GM18951 (cell line): ENCODE data around the gene HPRT1.

Source experiments
- POLR2A ChIP-seq: IDR thresholded peaks from 4 replicates; pipeline ENCODE4 v1.6.1; 2011; ENCODE audit warnings: mild to moderate bottlenecking; ENCODE audit not compliant: insufficient read length, insufficient read depth; ENCODE audit errors: extremely low read depth
- in situ Hi-C: fragments of 300-500 bp; cut with MboI; formaldehyde crosslinking; loops from one replicate; pipeline ENCODE4 v1.12.0; 2022; ENCODE audit warnings: low sequenced_read_pairs, mixed read lengths, inconsistent platforms; ENCODE audit not compliant: unreplicated experiment

Gene HPRT1, protein sequence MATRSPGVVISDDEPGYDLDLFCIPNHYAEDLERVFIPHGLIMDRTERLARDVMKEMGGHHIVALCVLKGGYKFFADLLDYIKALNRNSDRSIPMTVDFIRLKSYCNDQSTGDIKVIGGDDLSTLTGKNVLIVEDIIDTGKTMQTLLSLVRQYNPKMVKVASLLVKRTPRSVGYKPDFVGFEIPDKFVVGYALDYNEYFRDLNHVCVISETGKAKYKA

DNA sequence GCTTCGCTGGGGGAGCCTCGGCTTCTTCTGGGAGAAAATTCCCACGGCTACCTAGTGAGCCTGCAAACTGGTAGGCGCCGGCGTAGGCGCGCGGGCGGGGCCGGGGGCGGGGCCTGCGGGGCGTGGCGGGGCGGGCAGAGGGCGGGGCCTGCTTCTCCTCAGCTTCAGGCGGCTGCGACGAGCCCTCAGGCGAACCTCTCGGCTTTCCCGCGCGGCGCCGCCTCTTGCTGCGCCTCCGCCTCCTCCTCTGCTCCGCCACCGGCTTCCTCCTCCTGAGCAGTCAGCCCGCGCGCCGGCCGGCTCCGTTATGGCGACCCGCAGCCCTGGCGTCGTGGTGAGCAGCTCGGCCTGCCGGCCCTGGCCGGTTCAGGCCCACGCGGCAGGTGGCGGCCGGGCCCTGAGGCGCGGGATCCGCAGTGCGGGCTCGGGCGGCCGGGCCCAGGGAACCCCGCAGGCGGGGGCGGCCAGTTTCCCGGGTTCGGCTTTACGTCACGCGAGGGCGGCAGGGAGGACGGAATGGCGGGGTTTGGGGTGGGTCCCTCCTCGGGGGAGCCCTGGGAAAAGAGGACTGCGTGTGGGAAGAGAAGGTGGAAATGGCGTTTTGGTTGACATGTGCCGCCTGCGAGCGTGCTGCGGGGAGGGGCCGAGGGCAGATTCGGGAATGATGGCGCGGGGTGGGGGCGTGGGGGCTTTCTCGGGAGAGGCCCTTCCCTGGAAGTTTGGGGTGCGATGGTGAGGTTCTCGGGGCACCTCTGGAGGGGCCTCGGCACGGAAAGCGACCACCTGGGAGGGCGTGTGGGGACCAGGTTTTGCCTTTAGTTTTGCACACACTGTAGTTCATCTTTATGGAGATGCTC lies at the start of gene HPRT1:
TSS of gene HPRT1 (plus strand) at position 161 of the 857 bp plus-strand sequence. CDS start at position 308, 147 bp downstream.
- peak; percentile 70 for TF ChIP-seq POLR2A
- in situ Hi-C loops: no loop called here

- in situ Hi-C loops: no loop called here
- TF ChIP-seq POLR2A: no peak
These were observed 43.9 kb upstream of the HPRT1 start for GRCh38 chrX:134416087-134416486.

DNA sequence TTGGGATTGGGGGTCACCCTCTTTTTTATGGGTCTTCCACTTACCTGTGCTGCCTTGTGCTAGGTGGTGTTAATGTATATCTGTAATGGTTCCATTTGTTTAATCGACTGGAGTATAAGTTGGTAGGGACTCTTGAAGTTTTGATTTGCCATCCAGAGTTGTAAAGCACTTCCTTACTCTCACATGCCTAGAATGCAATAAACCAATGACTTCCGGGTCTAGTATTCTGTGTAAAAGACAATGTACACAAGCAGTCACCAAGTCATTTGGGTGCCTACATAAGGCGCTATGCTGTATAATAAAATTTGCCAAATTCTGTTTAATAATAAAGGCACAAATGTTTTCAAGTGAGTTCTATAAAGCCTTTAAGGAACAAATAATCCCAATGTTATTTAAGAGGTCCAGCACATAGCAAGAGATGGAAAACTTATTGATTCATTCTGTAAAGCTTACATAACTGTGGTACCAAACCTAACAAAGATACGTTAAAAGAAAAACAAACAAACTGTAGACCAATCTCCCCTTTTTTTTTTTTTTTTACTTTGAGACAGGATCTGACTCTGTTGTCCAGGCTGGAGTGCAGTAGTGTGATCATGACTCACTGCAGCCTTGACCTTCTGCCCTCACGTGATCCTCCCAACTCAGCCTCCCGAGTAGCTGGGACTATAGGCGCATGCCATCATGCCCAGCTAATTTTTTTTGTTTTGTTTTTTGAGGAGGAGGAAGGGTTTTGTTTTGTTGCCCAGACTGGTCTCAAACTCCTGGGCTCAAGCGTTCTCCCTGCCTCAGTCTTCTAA lies 41.5 kb upstream of the HPRT1 start:
- in situ Hi-C loops: no loop called here
- TF ChIP-seq POLR2A: no peak

- no peak for TF ChIP-seq POLR2A
- in situ Hi-C loops: no loop called here
These were observed 40.2 kb upstream of the HPRT1 start for GRCh38 chrX:134419784-134420183.

DNA sequence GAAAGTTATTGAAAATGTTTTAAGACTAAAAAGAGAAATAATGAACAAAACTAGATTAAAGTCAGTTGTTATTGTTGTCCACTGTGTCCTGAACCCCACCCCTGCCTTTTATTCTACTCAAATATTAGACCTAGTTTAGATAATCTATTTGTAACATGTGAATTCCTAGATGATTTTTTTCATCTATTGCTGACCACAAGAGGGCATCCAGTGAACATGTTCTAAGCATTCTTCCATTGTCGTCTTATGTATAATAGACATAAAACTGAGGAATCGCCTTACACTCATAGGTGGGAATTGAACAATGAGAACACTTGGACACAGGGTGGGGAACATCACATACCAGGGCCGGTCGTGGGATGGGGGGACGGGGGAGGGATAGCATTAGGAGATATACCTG lies 36.4 kb upstream of the HPRT1 start:
- TF ChIP-seq POLR2A: no peak
- in situ Hi-C loops: no loop called here

DNA sequence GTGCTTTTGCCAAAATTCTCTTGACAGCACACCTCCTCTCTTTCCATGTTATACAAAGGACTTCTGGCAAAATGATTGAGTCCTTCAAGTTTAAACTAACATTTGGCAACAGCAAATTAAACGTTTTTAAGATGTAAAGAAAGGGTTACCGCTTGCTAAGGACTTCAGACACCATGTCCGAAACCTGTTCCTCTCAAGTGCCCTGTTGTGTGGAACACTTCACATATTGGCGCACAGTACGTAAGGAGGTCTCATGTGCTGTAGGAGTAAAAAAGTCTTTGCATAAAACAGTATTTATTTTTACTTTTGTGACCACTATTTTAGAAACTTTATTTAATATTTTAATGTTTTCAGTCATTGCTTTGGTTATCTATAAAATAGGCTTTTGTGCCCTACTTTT lies 33.7 kb upstream of the HPRT1 start:
- in situ Hi-C loops: no loop called here
- no peak for TF ChIP-seq POLR2A

GRCh38 chrX:134431894-134432293 lies 28.1 kb upstream of the HPRT1 start:
- in situ Hi-C loops: no loop called here
- TF ChIP-seq POLR2A: no peak

DNA sequence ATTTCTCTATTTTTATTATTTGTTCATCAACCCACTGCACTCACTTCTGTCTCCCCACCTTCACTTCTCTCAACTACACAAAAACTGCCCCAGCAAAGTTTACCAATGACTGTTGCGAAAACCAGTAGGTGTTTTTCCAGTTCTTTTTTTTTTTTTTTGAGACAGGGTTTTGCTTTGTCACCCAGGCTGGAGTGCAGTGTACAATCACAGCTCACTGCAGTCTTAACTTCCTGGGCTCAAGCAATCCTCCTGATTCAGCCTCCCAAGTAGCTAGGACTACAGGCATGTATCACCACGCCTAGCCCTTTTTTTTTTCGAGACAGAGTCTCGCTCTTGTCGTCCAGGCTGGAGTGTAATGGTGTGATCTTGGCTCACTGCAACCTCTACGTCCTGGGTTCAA lies 24.1 kb upstream of the HPRT1 start:
- no peak for TF ChIP-seq POLR2A
- in situ Hi-C loops: no loop called here

DNA sequence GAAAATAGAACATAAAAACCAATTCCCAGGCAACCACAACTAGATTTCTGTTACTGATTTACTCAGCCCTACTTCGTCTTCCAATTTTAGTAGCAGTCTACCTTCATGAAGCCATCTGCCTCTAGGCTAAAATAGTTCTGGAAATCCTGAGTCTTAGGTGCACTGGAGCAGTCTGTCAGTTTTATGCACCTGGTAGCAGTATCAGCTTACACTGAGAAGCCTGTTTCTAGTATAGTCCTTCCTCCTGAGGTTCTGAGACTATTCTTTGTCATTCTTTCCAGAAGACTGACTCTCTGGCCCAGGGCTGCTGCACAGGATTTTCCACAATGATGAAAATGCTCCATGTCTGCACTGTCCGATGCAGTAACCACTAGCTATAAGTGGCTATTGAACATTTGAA lies 16.9 kb upstream of the HPRT1 start:
- in situ Hi-C loops: no loop called here
- no peak for TF ChIP-seq POLR2A

GRCh38 chrX:134443461-134443860 lies 16.5 kb upstream of the HPRT1 start:
- TF ChIP-seq POLR2A: no peak
- in situ Hi-C loops: no loop called here

DNA sequence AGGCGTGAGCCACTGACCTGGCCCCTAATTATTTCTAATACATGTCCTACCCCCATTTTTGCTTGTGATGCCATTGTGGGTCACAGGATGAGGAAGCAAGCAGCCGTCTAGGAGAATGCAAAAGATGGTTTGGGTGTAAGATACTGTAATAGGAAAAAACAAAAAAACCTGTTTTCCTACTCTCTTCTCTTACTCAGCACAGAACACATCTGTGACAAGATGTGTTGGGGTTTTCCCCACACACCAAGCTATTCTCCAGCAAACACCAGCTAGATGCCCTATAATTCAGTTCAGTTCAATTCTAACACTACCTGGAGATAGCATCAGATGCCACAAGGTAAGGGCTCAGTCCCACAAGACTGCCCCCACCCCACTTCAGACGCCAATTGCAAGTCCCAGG lies 15.3 kb upstream of the HPRT1 start:
- in situ Hi-C loops: no loop called here
- no peak for TF ChIP-seq POLR2A

DNA sequence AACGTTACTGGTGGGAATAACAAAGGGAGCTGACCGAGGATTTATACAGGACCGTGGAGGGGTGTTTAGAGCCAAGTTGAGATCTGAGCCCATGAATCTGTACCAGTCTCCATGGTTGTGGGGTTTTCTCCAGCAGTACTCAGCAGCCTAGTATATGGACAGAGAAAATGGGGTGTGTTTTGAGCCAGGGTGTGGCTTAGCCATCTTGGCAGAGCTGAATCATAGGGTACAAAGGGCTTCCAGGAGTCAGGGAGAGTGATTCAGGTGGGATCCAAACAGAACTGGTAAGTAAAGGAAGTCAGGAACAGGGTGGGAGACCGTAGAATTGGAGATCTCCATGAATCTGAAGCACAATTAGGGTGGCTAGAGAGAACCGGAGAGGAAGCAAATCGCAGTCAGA lies 7.4 kb upstream of the HPRT1 start:
- TF ChIP-seq POLR2A: no peak
- in situ Hi-C loops: no loop called here

GRCh38 chrX:134453631-134454030 lies 6.3 kb upstream of the HPRT1 start:
- in situ Hi-C loops: no loop called here
- TF ChIP-seq POLR2A: no peak

DNA sequence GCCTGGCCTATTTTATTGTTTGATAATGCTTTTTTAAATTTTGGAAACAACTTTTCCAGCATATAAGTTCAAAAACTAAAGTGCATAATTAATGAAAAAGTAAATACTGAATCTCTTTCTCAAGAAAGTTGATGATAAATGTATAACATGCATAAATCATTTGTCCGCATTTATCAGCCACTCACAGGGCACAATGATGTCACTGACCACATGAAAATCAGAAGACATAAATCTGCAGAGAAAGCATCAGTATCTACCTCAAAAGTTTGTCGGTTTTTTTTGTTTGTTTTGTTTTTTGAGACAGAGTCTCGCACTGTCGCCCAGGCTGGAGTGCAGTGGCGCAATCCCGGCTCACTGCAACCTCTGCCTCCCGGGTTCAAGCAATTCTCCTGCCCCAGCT lies 5.5 kb upstream of the HPRT1 start:
- no peak for TF ChIP-seq POLR2A
- in situ Hi-C loops: no loop called here

DNA sequence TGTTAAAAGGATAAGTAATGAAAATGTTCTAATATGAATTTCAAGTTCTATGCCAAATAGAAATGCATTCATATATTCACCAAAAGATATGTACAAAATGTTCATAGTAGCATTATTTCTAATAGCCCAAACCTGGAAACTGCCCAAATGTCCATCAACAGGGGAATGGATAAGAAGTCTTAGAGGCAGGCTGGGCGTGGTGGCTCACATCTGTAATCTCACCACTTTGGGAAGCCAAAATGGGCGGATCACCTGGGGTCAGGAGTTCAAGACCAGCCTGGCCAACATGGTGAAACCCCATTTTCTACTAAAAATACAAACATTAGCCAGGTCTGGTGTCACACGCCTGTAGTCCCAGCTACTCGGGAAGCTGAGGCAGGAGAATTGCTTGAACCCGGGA lies 2.3 kb upstream of the HPRT1 start:
- TF ChIP-seq POLR2A: no peak
- in situ Hi-C loops: no loop called here
